GM12864 (cell line): ENCODE results near the gene MAPKAPK2.
A peak's percentile ranks its signal among the peaks of the same experiment; 100 is the strongest.

Experiments used
- DNase-seq: peaks from one replicate; pipeline ENCODE4 v3.0.0-alpha.2; 2011; ENCODE audit warnings: low read depth
- H3K4me3 ChIP-seq: 2 replicates; pipeline ENCODE4 v1.5.1; 2011; ENCODE audit warnings: mild to moderate bottlenecking, low read depth, low read length, control low read depth
- CTCF ChIP-seq: IDR thresholded peaks from 2 replicates; pipeline ENCODE4 v1.5.1; 2011; ENCODE audit warnings: low read depth, mild to moderate bottlenecking, moderate library complexity, low read length, control low read depth, inconsistent platforms; ENCODE audit errors: missing control alignments

Gene MAPKAPK2

GRCh38 chr1:206716870-206717673, 32.4 kb downstream of the MAPKAPK2 start:
- peak; percentile 79 for DNase-seq

GRCh38 chr1:206717674-206717989, 32.9 kb downstream of the MAPKAPK2 start:
- H3K4me3 ChIP-seq: no peak overlapping the region; the same call in 1 of the 2 replicates
- no peak for DNase-seq
- no peak for TF ChIP-seq CTCF

More at GRCh38 chr1:206716870-206717673, 32.4 kb downstream of the MAPKAPK2 start:
- H3K4me3 ChIP-seq: no peak overlapping the region; the same call in 1 of the 2 replicates
- no peak for TF ChIP-seq CTCF

- TF ChIP-seq CTCF: no peak
- no peak overlapping the region for H3K4me3 ChIP-seq
- DNase-seq: no peak
These were observed 34.6 kb downstream of the MAPKAPK2 start for GRCh38 chr1:206719169-206719839.

GRCh38 chr1:206721454-206721853, 36.7 kb downstream of the MAPKAPK2 start:
- TF ChIP-seq CTCF: no peak
- H3K4me3 ChIP-seq: no peak overlapping the region
- no peak for DNase-seq

- no peak for DNase-seq
- no peak for TF ChIP-seq CTCF
- no peak overlapping the region for H3K4me3 ChIP-seq
These were observed 38.2 kb downstream of the MAPKAPK2 start for GRCh38 chr1:206722751-206723461.

- no peak overlapping the region for H3K4me3 ChIP-seq
- no peak for TF ChIP-seq CTCF
- no peak for DNase-seq
These were observed 38.7 kb downstream of the MAPKAPK2 start for GRCh38 chr1:206723462-206723804.
